GM21717 (cell line): ENCODE data around the gene BORCS5.

Experiments
- ATAC-seq: cut with Tn5 transposase; IDR thresholded peaks from one replicate; pipeline ENCODE4 v1.9.1; 2021; ENCODE audit warnings: mild to moderate bottlenecking, moderate library complexity; ENCODE audit not compliant: unreplicated experiment

The BORCS5 gene

DNA sequence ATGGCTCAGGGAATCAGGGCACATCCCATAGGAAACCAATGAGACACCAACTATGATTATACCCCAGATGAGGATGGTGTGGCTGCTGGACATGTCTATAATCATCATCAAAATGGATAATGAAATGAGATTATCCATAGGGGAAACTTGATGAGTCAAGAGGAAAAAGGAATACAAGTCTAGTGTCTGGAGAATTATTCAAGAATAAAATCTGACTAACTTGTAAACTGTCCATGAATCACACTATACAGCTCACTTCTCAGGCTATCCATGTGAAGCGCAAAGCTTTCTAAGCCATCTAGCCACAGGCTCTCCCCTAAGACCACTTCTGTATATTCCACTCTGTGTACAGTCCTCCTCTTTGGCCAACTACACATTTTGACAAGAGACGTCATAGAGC is 153.3 kb downstream of the BORCS5 start:
- no peak for ATAC-seq

DNA sequence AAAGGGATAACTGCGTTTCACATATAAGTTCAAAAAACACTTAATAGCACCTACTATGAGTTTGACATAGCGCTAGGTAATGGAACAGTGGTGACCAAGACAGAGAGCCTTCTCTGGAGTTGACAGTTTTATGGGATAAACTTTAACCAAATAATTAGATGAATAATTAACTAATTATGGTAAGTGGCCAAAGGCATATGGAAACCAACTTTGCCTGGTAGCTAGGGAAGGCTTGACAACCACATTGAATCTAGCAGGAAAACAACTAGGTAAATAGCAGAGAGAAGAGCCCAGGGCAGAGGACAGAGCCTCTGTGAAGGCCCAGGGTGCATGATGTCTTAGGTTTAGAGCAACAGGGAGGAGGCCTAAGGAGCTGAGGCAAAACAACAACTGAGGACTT is 153.7 kb downstream of the BORCS5 start:
- no peak for ATAC-seq

DNA sequence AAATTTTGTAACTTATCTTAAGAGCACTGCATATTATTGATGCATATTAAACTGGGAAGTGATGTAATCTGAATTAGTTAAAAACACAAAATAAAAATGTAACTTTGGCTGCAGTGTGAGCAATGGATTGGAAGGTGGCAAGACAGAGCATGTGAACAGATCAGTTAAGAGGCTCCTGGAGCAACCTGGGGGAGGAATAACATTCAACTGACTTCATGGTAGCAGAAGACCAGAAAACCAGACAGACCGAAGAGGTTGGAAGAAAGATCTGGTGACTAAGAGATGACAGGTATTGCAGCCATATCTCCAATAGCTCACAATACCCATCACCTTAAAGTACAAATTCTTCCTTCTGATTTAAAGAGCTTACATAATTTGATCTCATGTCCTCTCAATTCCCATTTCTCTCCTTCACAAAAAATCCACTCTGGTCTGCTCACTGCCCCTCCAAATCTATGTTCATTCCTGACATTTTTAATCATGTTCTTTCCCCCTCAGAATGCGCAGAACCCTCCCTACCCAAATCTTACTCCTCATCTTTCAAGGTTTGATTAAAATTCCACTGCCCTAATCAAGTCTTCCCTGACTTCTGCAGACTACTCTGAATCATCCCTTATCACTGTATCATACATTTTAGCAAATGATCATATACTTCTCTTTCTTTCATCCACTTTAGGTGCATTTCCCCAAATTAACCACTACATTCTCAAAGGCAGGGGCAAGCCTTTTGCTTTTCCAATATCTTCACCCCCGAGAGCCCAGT is 154.3 kb downstream of the BORCS5 start:
- ATAC-seq: no peak

DNA sequence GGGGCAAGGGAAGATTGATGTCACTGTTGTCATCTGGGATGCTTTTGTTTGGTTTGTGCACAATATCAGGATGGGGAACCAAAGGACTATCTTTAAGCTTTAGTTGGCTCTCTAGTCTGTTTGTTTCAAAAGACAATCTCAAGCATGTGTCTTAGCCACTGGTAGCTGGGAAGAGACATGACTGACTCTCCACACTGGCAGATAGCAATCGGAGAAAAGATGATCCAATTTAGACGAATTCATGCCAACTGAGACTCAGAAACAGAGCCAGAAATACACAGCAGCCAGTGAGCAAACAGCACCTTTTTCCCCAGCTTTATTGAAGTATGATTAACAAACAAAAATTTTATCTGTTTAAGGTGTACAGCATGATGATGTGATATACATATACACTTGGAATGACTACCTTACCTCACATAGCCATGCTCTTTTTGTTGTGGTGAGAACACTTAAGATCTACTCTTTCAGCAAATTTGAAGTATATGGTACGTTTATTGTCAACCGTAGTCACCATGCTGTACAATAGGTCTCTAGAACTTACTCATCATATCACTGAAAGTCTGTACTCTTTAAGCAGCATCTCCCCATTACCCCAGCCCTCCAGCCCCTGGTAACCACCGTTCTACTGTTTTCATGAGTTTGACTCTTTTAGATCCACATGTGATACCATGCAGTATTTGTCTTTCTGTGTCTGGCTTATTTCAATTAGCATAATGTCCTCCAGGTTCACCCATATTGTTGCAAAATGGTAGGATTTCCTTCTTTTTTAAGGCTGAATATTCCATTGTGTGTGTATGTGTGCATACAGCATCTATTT is 155.2 kb downstream of the BORCS5 start:
- no peak for ATAC-seq

DNA sequence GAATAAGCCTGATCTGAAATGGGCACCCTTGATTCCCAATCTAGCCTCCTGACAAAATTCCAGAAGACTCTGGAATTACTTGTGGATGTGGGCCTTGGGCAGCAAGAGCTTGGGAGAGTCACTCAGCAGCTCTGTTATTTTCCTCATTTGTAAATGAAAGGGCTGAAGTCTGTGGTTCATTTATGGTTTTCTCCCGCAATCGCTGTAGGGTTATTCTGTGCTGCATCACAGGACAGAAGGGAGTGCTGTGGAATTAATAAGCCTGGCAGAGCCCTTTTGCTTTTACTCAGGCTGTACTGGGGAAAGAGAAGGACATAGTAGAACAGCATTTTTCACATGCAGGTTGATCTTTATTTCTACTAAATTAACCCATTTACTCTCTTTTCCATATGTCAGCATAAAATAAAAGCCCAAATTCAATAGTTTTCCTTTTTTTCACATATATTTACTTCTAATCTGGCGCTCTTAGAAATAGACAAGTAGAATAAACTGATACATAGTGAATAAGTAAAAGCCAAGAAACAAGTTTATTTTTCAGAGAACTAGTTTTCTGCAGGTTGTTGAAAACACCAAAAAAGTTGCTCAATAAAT is 156.6 kb downstream of the BORCS5 start:
- no peak for ATAC-seq

DNA sequence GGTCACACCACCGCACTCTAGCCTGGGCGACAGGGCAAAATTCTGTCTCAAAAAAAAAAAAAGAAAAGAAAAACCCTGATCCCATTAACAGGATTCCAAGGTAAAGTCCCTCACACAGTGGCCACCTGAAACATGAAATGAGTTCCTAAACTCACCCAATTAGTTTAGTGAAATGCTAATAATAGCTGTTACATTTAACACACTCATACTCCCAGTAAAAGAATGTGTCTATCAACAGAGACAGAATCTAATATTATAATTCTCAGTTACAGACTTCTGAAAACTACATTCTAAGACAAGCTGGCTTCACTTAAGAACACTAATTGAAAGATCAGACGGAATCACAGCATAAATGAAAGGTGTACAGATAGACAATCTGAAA is 161.6 kb downstream of the BORCS5 start:
- ATAC-seq: no peak

DNA sequence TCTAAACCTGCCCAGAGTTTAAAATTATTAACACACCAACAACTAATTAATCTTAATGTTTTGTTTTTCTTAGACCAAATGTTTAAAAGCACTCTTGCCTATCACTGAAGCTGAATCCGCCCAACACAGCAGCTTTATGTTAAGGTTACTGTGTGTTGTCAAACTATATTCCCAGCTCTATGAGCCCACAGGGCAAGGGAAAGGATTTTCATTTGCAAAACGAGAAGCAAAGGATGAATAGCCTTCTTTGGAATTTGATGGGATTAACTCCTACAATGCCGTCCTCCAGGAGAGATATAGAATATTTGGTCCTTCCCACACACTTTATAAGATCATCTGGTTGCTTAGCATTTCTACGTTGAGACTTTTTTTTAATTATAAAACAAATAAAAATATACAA is 162.0 kb downstream of the BORCS5 start:
- ATAC-seq: no peak
